Activated CD8-positive, alpha-beta T cell treated with anti-CD3 and anti-CD28 coated beads for 36 hours (primary cell): ENCODE data around the gene NR2F1-AS1. TPM values are rescaled to one million over a fixed set of nuclear protein-coding genes. Genes with fewer than 3 reads are reported as not detected.

Experiments used
- ATAC-seq: fragments of 200-7000 bp; cut with Tn5 transposase; one replicate; pipeline ENCODE4 v1.10.0; 2021; ENCODE audit warnings: mild to moderate bottlenecking, moderate library complexity
- CTCF ChIA-PET: fragments of 350-600 bp; sonication (Branson Sonifier 250); formaldehyde crosslinking; loops from one replicate; lab custom pipeline; 2021; ENCODE audit warnings: antibody characterized with exemption; lab: Charles Lee
- POLR2A ChIA-PET: fragments of 350-600 bp; sonication (Branson Sonifier 250); formaldehyde crosslinking; loops from one replicate; lab custom pipeline; 2021; ENCODE audit warnings: antibody characterized with exemption; lab: Charles Lee
- DNase-seq: peaks from one replicate; pipeline ENCODE4 v3.0.0-alpha.2; 2020
- H3K27ac Mint-ChIP-seq: one replicate; pipeline ENCODE4 v1.8.0; 2021; ENCODE audit warnings: mild to moderate bottlenecking, mixed read lengths
- H3K27me3 Mint-ChIP-seq: one replicate; pipeline ENCODE4 v1.8.0; 2021; ENCODE audit warnings: mixed read lengths
- H3K36me3 Mint-ChIP-seq: one replicate; pipeline ENCODE4 v1.8.0; 2021; ENCODE audit warnings: low read depth, mixed read lengths
- H3K4me1 Mint-ChIP-seq: one replicate; pipeline ENCODE4 v1.8.0; 2021; ENCODE audit warnings: low read depth, mixed read lengths
- H3K4me3 Mint-ChIP-seq: one replicate; pipeline ENCODE4 v1.8.0; 2021; ENCODE audit warnings: mild to moderate bottlenecking, moderate library complexity, mixed read lengths
- H3K9me3 Mint-ChIP-seq: one replicate; pipeline ENCODE4 v1.8.0; 2021; ENCODE audit warnings: mixed read lengths
- CTCF ChIP-seq: fragments of 200-600 bp; IDR thresholded peaks from one replicate; pipeline ENCODE4 v1.8.0; 2022; ENCODE audit warnings: antibody characterized with exemption, mild to moderate bottlenecking
- intact Hi-C: fragments of 100-400 bp; cut with micrococcal nuclease; formaldehyde crosslinking; loops from one replicate; pipeline ENCODE4 v1.10.0; 2022
- total RNA-seq, 2 experiments: library from RNA; stranded (reverse); gene quantifications; one replicate each; pipeline ENCODE4 v1.2.3, GENCODE V29; 2021

NR2F1-AS1 gene
- total RNA-seq, 2 experiments from 2014 or later: not detected

- Mint-ChIP-seq H3K4me3 (no peak overlapping the region), H3K27ac (no peak overlapping the region), H3K27me3 (peaks cover 9% of the 10 kb centered on the region), H3K9me3 (no peaks in the 10 kb centered on the region), H3K4me1 (no peaks in the 10 kb centered on the region), H3K36me3 (no peaks in the 10 kb centered on the region)
- ATAC-seq (no peak), DNase-seq (no peak)
- POLR2A ChIA-PET: no interaction called here
- no peak for TF ChIP-seq CTCF
- intact Hi-C loops: no loop called here
- CTCF ChIA-PET: no interaction called here
These were observed 169.3 kb downstream of the NR2F1-AS1 start for GRCh38 chr5:93411716-93412115.

- H3K9me3 Mint-ChIP-seq: no peaks in the 10 kb centered on the region
- ATAC-seq (no peak), DNase-seq (no peak)
- H3K27ac Mint-ChIP-seq: no peak overlapping the region
- ChIA-PET CTCF (interaction anchor here (0.8 kb wide), 1 partner anchor 12 kb away, joined by 3 read pairs; no protein-coding TSS in a partner anchor), POLR2A (no interaction called here)
- peaks cover 9% of the 10 kb centered on the region for H3K27me3 Mint-ChIP-seq
- no peak for TF ChIP-seq CTCF
- H3K4me3 Mint-ChIP-seq: no peak overlapping the region
- H3K4me1 Mint-ChIP-seq: no peaks in the 10 kb centered on the region
- H3K36me3 Mint-ChIP-seq: no peaks in the 10 kb centered on the region
- intact Hi-C loops: no loop called here
These were observed 171.3 kb downstream of the NR2F1-AS1 start for GRCh38 chr5:93409691-93410090.

- POLR2A ChIA-PET: no interaction called here
- DNase-seq (no peak), ATAC-seq (no peak)
- TF ChIP-seq CTCF: no peak
- no peak overlapping the region for H3K27ac Mint-ChIP-seq
- CTCF ChIA-PET: no interaction called here
- no peaks in the 10 kb centered on the region for H3K4me1 Mint-ChIP-seq
- intact Hi-C loops: no loop called here
- no peaks in the 10 kb centered on the region for H3K36me3 Mint-ChIP-seq
- H3K4me3 Mint-ChIP-seq: no peak overlapping the region
- peaks cover 7% of the 10 kb centered on the region for H3K27me3 Mint-ChIP-seq
- no peaks in the 10 kb centered on the region for H3K9me3 Mint-ChIP-seq
These were observed 173.6 kb downstream of the NR2F1-AS1 start for GRCh38 chr5:93407454-93407853.

GRCh38 chr5:93406971-93407401 lies 174.0 kb downstream of the NR2F1-AS1 start:
- ChIA-PET CTCF (no interaction called here), POLR2A (no interaction called here)
- ATAC-seq (no peak), DNase-seq (no peak)
- Mint-ChIP-seq H3K9me3 (no peaks in the 10 kb centered on the region), H3K4me1 (no peaks in the 10 kb centered on the region), H3K36me3 (no peaks in the 10 kb centered on the region), H3K27ac (no peak overlapping the region), H3K27me3 (peaks cover 7% of the 10 kb centered on the region), H3K4me3 (no peak overlapping the region)
- intact Hi-C loops: no loop called here
- no peak for TF ChIP-seq CTCF

GRCh38 chr5:93404246-93404645 lies 176.8 kb downstream of the NR2F1-AS1 start:
- no peak for DNase-seq
- no peak overlapping the region for H3K27ac Mint-ChIP-seq
- H3K4me3 Mint-ChIP-seq: no peak overlapping the region
- TF ChIP-seq CTCF: no peak
- H3K4me1 Mint-ChIP-seq: no peaks in the 10 kb centered on the region
- peaks cover 4% of the 10 kb centered on the region for H3K27me3 Mint-ChIP-seq
- no peaks in the 10 kb centered on the region for H3K36me3 Mint-ChIP-seq
- no peaks in the 10 kb centered on the region for H3K9me3 Mint-ChIP-seq
- ChIA-PET POLR2A (no interaction called here), CTCF (no interaction called here)
- ATAC-seq: no peak
- intact Hi-C loops: no loop called here
